ENCODE results near the gene SGMS1.
"Not testable (repeated sequence)": the region's sequence is repeated elsewhere in the genome, so short reads cannot be mapped to it uniquely, and the experiment has no call there.

The SGMS1 gene

DNA sequence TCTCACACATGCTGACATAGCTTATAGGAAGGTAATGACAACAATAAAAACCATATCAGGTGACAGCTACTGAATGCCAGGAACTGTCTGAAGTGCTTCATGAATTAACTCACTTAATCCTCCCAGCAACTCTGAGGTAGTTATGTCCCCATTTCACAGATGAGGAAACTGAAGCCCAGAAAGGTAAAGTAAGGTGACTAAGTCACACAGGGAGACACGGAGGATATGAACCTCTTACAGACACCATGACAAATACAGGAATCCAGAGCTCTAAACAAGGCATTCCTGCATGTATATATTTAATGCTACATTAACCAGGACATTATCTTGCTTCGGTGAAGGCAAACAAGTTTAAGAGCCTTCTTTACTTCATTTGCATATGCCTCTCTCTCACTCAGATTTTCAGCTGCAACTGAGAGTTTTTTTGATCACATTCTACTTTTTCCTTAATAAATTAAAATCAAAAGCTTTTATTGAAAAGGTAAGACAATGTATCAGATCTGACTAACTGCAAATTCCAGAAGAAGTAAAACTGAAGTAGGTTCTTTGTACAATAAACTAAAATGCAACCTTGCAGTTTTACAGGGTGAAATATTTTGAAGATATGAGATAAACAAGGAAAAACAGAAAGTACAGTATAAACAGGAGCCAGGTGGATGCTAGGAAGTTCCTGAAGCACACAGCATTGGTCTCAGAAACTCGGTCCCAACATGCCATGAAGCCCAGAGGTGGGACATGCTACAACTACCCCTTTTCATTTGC lies 79.5 kb downstream of the SGMS1 start:
- H3K27ac ChIP-seq, result peak overlapping the region in 1 of 21 experiments; percentile 8

DNA sequence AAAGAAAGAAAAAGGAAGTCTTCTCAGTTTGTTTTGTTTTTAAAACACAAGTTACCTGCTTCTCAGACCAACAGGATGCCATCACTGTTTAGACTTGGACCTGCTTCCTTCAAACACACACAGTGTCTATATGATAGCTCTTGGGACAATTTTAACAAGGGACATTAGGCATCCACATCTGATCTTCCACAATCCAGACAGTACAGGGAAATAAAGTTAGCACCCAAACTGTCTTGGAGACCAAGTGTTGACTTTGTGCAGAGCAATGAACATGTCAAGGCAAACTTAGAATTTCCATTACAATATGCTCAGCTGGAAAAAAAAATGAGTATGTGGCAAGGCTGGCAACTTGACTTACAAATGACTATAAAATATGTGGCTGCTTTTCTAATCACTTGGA lies 80.9 kb downstream of the SGMS1 start:
- H3K4me3 ChIP-seq, result no peak overlapping the region
- peak overlapping the region in 1 of 21 experiments; percentile 34 for H3K27ac ChIP-seq

More for the DNA sequence above, 79.5 kb downstream of the SGMS1 start:
- H3K4me3 ChIP-seq, result no peak overlapping the region

DNA sequence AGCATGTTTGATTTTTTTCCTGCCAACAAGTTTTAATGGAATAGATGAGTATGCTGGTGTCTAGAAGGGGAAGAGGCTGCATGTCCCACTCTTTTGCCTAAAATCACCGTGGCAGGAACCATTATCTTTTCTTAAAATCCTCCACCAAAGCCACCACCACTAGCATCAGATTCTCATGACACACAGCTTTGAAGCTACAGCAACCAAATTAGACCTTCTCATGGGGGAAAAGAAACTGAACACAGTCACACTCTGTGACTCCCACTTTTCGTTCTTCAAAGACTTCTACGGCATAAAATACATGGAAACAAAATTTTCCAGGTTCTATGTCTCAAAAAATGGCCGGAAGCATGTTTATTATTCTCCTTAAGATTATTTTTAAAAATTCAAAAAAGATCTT lies 81.8 kb downstream of the SGMS1 start:
- peak overlapping the region in 1 of 21 experiments; percentile 66 for H3K27ac ChIP-seq
- no peak overlapping the region for H3K4me3 ChIP-seq

DNA sequence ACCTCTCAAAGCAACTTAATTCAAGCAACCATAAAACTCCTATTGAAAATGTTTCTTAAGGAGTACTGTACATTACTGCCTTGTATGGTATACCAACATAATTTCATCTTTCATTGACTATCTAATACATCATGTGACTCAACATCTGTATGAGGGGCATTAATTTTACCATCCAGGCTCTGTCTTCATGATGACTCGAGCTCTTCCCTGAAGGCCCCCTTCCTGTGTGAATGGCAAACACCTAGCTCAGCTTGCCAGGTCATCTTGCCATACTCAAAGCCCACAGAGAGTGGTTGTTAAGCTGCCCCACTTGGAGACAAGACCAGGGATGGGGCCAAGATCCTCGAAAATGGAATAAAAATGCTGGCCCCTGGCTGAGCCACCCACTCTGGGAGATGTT lies 82.4 kb downstream of the SGMS1 start:
- Histone ChIP-seq H3K4me3 (no peak overlapping the region), H3K27ac (peak overlapping the region in 1 of 21 experiments; percentile 66)

DNA sequence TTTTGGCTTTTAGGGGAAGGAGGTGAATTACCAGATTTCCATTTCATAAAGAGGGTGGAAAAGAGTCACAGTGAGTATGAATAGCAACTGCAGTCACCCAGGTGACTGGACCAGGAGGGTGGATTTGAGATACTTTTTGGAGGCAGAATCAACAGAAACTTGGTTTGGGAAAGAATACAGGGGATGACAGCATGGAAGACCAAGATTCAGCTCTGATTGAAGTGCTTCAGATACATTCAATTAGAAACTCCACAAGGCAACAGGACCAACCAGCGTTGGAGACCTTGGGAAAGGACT lies 83.0 kb downstream of the SGMS1 start:
- peak overlapping the region in 2 of 21 experiments; percentile 21 to 66 for H3K27ac ChIP-seq

DNA sequence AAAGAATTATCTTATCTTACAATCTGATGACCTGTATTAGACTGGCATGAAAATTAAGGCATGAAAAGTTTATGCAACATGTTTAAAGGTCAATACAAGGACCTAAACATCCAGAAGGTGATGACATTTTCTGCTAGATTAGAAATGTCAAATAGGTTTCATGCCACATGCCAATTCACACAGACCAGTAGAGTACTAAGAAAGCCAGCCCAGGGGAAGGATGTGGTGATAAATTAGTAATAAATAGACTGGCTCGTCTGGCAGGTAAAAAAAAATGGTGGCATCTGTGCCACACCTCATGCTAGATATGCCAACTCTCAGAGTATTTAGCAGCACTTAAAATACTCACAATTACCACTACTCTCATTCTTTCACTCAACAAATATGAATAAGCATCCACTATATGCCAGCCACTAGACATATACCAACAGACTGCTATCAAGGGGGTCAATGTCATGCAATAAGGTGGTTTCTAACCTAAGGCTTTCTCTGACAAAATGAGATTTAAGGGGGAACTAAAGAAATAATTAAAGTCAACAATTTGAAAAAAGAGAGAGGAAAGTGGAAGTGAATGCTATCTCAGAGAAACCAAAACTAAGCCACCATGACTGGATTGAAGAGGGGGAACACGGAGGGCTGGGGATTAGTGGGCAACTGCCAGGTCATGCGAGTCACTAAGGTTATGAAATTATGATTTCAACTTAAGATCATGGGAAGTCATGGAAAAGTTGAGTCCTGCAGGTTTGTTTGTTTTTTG lies 83.5 kb downstream of the SGMS1 start:
- H3K4me3 ChIP-seq, result no peak overlapping the region
- peak overlapping the region in 3 of 21 experiments; percentile 4 to 66 (median 21) for H3K27ac ChIP-seq

More for the DNA sequence above, 83.0 kb downstream of the SGMS1 start:
- H3K4me3 ChIP-seq, result no peak overlapping the region

DNA sequence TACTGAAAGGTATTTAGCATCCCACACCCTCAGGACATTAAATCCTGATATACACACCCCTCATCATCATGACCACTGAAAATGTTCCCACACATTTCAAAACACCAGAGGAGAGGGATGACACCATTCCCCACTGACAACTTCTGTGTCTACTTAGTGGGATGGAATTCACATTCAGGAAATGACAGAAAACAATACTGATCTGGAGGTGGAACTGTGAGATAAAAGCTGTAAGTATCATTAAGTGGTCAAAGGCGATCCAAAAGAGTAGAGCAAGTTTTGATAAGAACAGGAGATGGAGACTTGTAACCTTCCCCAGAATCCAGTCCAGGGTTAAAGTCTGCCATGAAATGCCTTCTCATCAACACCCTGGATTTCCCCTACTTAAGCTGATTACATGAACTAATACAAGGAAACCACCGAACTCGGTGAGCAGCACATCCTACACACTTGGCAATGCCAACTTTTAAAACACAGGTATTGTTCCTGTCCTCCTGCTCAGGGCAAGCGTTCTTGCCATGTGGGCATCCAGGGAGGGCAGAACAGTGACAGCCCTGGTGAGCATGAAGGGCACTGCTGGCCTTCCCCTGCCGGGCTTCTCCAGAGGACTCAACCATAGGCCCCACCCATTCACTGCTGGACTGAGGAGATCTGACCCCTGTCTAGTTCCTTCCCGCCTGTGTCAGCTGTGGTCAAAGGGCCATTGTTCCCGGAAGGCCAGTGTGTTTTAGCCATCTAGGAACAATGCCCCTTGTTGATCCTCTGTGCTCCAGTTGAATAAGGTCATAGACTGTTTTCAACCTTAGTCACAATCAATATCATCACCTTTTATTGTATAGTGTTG lies 85.0 kb downstream of the SGMS1 start:
- Histone ChIP-seq H3K4me3 (no peak overlapping the region), H3K27ac (peak overlapping the region in 10 of 21 experiments; percentile 7 to 66 (median 37))

DNA sequence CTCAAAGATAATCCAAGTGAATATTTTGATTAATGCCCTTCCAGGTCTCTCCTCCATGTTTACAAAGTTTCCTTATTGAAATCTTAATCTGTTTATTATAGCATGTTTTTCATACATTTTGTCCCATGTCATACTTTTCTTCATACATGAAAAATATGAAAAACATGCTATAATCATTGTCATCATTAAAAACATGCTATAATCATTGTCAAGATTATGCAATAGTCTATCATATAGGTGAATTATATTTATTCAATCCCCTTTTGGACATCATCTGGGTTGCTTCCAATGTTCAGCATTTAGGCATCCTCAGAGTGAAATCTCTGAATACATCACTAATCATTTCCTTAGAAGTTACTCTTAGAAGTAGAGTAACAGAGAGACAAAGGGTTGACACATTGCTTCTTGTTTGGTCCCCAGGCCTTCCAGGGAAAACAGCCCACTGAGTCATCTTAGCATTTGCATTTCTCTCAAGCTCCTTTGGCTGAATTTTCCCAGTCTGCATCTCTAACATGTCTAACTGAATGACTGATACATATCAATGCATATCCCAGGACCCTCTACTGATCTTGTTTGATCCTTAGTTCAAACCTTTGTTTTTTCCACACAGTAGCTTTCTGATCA lies 87.0 kb downstream of the SGMS1 start:
- Histone ChIP-seq H3K4me3 (no peak overlapping the region), H3K27ac (no peak overlapping the region)

DNA sequence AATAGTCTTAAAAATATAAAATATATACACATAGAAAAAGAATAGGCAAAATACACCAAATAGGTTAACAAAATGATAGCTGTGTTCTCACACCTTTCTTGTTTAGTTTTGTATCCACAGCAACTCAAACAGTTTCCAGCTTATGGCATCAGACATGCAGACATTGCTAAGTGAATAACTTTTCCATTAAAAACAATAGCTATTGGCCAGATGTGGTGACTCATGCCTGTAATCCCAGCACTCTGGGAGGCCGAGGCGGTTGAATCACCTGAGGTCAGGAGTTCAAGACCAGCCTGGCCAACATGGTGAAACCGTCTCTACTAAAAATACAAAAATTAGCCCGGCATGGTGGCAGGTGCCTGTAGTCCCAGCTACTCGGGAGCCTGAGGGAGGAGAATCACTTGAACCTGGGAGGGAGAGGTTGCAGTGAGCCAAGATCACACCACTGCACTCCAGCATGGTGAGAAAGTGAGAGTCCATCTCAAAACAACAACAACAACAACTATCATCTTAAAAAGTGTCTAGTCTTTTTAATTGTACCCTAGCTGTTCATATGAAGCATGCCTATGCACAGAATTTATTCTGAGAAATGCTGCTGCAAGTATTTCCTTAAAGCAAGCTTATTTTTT lies 88.9 kb downstream of the SGMS1 start:
- not testable (repeated sequence) for H3K27ac ChIP-seq, H3K4me3 ChIP-seq

DNA sequence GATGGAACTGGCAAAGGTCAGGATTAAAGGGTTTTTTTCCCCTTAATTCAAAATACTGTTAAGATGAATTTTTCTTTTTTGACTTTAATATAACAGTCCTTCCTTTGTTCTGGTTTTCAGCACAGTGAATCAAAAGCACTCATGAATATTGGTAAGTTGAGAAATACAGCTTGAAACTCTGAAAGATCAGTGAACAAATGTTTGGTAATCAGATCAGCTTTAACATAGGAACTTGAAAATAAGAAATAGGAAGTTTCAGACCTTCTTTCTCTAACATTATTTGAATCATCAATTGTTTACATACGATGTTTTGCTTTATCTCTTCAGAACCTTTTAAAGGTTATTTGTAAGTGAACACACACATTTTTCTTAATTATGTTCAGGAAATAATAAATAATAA lies 90.5 kb downstream of the SGMS1 start:
- Histone ChIP-seq H3K4me3 (no peak overlapping the region), H3K27ac (no peak overlapping the region)

DNA sequence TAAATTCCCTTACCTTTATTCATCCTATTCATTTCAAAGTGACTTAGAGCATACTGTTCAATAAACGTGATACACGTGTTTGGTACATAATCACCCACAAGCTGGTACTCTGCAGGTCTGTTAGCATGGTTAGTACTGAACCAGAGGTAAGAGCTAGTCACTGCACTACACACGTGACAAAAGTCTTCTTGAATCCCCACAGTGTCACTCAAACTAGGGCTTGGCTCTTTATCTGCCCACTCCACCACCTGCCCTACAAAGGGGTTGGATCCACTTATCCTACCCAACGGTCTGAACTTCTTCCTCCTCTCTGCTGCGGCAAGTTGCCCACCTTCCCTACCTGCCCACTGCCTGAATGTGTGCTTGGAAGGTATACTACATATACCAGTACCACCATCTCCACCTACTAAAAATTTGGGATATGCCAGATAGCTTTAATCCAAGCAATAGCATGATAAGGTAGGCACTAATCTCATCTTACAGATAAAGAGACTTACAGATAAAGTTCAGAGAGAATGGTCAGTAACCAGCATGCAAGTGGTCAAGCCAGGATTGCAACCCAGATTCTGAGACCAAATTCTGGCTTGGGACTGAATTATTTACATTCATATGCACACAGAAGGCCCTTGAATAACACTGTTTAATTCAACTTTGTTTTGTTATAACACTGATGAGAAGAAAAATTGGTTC lies 92.2 kb downstream of the SGMS1 start:
- Histone ChIP-seq H3K4me3 (no peak overlapping the region), H3K27ac (no peak overlapping the region)

DNA sequence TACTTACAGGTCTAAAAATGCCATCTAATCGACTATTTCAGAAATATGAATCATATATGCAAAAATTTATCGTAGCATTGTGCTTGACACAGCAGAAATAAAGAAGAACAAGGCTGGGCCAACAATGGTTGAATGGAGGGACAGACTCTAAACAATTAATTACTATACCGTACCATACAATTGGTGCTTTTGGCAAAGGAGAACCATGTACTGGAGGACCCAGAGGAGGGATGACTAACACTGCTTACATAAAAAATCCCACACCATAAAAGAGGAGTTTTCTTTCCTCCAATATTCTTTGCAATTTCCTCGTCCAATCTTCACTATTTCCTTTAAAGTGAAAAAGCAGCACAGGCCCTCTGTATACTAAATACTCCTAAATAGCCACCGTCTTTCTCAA lies 94.1 kb downstream of the SGMS1 start:
- H3K27ac ChIP-seq, result no peak overlapping the region
- no peak overlapping the region for H3K4me3 ChIP-seq

DNA sequence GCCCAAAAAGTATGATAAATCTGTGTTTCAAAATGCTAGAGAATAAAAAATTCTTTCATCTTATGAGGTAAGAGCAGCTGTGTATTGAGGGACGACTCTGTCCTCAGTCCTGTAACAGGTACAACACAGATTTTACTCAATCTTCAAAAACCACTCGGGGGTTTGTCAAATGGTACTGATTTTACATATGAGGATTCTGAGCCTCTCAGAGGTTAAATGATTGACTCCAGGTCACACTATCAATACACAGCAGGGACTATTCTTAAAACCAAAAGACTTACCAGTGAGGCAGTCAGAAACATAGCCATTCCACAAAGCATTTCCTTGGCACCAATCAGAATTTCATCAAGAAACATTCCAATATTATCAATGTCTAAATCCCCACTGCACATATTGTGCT lies 95.5 kb downstream of the SGMS1 start:
- H3K4me3 ChIP-seq, result no peak overlapping the region
- no peak overlapping the region for H3K27ac ChIP-seq

DNA sequence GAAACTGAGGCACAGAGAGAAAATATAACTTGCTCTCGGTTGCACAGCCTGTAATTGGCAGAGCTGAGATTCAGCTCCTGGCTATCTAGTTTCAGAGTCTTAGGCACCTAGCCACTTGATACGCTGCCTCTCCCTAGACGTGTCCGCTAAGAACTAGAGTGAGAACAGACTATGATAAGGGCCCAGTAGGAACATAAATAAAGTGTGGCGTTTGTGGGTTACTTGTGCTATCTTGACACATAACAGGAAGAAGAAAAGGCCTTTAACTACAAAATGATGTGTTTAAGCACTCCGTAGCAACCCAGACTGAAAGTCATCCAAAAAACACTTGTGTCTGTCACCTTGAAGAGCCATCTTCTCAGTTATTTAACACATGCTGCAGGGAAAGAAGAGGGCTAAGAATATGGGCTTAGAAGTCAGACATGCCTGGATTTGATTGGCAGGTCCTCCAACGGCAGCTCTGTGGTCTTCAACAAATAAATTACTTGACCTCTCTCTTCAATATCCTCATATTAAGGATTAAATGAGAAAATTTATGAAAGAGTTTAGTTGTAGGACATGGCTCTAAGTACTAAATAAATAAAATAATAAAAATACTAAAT lies 96.2 kb downstream of the SGMS1 start:
- Histone ChIP-seq H3K4me3 (no peak overlapping the region), H3K27ac (peak overlapping the region in 1 of 21 experiments; percentile 4)

DNA sequence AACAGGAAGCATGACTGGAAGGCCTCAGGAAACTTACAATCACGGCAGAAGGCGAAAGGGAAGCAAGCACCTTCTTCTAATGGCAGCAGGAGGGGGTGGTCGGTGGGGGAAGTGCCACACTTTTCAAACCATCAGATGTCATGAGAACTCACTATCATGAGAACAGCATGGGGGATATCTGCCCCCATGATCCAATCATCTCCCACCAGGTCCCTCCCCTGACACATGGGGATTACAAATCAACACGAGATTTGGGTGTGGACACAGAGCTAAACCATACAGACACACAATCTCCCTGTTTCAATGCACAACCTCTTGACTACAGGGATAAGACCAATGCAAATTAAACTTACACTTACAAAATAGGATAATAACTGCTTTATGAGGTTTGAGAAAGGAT lies 97.6 kb downstream of the SGMS1 start:
- H3K27ac ChIP-seq, result no peak overlapping the region
- no peak overlapping the region for H3K4me3 ChIP-seq

DNA sequence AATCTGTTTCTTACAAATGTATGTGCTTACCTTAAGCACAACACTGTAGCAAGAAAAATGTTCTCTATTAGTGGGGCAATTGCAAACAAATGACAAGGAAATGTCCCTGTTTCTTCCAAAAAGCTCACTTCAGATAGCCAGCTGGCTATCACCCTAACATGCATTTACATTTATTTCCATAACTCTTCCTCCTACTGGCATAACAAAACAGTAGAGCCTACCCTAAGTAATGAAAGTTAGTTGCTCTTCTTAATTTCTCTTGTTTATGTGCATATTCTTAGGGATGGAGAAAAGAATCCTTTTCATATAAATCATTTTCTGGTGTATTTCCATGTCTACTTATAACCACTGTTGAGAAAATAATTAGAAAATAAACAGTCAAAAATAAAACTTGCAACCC lies 100.4 kb downstream of the SGMS1 start:
- no peak overlapping the region for H3K4me3 ChIP-seq
- no peak overlapping the region for H3K27ac ChIP-seq

DNA sequence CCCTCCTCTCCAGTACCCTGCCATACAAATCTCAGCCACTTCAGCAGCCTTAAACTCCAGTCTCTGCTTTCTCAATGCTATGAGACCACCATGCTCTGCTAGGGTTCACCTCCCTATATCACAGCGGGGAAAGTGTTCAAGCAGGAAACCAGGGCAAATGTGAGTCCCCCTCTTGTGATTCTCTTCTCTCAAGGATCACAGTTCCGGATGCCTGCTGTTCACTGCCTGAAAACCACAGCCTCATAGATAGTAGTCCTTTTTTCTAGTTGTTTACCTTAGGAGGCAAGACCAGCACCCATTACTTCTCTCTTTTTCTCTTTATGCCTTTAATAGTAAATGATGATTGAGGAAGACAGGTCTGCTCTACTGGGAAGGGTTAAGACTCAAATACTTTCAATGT lies 100.8 kb downstream of the SGMS1 start:
- no peak overlapping the region for H3K27ac ChIP-seq

DNA sequence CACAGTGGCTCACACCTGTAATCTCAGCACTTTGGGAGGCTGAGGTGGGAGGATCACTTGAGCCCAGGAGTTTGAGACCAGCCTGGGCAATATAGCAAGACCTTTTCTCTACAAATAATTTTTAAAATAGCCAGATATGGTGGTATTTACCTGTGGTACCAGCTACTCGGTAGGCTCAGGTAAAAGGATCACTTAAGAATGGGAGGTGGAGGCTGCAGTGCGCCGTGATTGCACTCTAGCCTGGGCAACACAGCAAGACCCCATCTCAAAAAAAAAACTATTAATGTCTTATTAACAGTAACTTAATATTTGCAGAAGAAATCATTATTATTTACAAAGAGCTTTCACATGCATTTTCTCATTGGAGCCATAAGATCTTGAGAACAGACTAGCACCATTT lies 103.6 kb downstream of the SGMS1 start:
- Histone ChIP-seq H3K4me3 (no peak overlapping the region), H3K27ac (no peak overlapping the region)

More for the DNA sequence above, 100.8 kb downstream of the SGMS1 start:
- H3K4me3 ChIP-seq, result no peak overlapping the region

DNA sequence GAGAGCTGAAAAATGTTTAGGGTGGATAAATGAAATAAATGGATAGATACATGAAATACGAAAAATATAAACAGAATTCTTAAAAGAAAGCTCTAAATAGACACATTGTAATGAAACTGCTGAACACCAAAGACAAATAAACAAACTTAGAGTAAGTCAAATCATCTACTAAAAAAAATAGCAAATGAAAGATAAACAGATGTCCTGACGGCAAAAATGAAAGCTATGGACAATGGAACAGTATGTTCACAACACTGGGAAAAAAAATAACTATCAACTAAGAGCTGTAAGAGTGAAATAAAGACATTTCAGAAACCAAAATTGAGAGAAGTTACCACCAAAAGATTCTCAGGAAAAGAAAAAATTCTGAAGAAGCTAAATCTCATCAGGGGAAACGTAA lies 106.1 kb downstream of the SGMS1 start:
- Histone ChIP-seq H3K27ac (no peak overlapping the region), H3K4me3 (no peak overlapping the region)

All from skin epidermis (tissue), 12 donors.